Cerebellar cortex (tissue), 1 donor: Measurements from ENCODE around the gene RIPK3.

Experiments
- DNase-seq: peaks from one replicate; pipeline ENCODE4 v3.0.0-alpha.2; 2015; ENCODE audit warnings: low spot score

Gene RIPK3

DNA sequence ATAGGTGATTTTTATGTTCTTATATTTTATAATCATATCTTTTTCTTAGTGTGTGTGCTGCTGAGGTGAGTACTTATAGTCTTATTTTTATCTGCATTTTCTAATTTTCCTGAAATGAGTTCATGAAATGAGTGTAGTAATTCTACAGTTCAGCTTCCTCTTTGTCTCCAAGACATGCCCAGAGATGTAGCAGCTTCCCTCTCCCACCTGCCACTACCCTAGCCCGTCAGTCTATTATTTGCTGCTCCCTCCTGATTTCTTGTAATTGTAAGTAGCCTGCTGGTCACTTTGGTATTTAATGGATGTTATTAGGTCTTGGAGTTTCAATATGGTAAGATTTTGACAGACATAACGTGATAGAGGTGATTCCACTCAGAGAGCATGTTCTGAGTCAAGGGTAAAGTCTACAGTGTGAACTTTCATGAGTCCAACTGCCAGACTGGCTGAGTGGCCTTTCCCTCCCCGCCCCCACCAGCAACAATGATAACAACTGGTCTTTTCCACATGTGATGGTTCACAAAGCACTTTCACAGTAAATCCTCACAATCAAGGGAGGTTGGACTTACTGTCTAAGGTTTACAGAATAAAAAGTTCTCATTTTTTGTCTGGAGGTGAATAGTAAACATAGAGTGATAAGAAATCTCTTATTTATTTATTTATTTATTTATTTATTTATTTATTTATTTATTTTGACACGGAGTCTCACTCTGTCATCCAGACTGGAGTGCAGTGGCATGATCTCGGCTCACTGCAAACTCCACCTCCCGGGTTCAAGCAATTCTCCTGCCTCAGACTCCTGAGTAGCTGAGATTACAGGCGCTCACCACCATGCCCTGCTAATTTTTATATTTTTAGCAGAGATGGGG, 4.2 kb upstream of the RIPK3 start:
- no peak for DNase-seq

- DNase-seq: no peak
These were observed 3.1 kb upstream of the RIPK3 start for GRCh38 chr14:24342889-24343288.

DNA sequence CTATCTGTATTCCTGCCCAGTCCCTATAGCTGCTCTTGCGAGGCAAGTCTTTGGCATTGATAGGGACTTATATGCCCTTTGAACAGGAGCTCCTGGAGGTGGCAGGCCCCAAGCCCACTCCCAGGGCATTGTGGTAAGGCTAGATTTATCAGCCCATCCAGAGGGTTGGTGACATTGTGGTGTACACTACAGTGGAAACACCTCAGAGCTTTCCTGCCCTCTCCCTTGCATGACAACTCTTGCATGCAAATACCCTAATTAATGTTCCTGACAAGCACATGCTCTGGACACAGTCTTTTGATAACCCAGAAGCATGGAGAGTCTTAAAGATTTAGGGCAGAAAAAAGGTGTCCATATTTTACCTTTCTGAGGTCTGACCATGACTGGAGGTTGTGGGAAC, 815 bp upstream of the RIPK3 start:
- no peak for DNase-seq

- no peak for DNase-seq
These were observed 948 bp downstream of the RIPK3 start for GRCh38 chr14:24338843-24339242.

DNA sequence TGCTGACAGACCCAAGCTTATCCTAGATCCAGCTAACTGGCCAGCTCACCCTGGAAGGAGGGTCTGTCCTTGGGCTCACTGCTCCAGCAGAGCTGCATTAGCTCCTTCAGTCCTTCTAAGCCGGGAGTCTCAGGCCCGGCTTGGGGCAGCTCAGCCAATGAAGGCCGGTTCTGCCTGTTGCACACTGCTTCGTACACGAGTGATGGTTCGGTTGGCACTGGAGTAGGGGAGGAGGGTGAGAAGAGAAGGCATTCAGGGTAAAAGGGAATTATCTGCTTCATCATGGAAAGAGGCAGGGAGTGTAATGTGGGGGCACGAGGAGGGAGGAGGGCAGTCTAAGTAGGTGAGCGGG, 2.0 kb downstream of the RIPK3 start:
- DNase-seq: no peak

DNA sequence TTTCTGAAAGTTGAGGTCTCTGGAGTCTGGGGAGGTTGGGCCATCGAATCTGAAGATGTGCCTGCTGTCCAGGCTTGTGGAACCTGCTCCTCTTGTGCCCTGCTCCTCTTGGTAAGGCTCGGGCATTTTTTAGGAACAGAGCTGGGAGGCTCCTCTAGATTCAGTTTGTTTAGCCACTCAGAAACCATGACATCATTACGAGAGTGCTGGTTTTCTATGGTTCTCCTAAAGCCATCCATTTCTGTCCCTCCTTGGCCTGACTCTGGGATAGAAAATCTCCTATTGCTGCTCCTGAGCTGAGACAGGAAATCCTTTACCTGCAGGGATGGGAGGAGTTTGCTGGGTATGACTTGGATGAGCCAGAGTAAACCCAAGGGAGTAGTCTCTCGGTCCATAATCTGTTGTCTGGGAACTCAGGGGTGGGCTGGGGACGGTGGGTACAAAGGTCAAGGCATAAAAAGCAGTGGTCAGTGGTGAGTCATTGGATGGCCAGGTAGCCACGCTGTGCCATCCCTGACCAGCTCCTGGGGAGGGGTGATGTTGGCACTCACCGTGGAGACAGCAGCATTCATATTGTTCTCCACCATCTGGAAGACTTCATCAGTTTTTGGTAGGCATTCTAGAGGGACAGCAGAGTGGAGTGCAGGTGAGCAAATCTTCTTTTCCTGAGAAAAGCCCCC, 2.5 kb downstream of the RIPK3 start:
- DNase-seq: no peak

DNA sequence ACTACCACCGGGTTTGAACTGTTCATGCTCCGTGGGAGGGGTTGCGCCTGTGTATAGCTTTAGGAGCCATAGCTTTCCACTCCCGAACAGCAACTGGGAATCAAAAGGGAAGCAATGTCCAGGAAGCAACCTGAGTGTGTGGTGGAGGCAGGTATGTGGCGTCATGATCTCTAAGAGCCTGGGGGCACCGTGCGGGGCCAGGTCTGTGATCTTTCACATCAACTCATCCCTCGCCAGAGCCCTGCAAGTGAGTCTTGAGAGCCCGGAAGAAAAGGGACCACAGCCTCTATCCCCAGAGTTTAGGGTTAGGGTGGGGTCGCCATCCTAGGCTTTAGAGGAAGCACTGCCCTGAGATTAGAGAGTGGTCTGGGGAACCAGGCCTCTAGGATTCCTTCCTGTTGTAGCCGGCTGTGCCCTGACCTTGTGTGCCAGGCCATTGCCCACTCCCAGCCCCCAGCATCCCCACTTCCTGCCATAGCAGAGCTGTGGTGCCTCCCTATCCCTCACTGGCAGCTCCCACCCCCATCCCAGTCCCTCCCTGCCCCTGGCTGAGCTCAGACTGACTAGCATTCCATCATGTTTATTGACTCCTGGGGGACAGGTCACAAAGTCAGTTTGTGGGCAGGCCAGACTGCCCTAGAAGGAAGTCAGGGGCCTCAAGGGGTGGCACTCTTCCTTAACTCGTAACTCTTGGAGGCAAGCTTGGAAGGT, 4.2 kb downstream of the RIPK3 start:
- DNase-seq: no peak

GRCh38 chr14:24334431-24335291, 5.1 kb downstream of the RIPK3 start, which contains the start of gene ADCY4:
Gene ADCY4, minus strand, starts transcription at chr14:24335071. Its CDS starts 419 bp downstream, at chr14:24334652.
- no peak for DNase-seq

GRCh38 chr14:24332268-24332993, 7.4 kb downstream of the RIPK3 start:
- DNase-seq: peak; percentile 56

- no peak for DNase-seq
These were observed 8.0 kb downstream of the RIPK3 start for GRCh38 chr14:24331731-24332267.

DNA sequence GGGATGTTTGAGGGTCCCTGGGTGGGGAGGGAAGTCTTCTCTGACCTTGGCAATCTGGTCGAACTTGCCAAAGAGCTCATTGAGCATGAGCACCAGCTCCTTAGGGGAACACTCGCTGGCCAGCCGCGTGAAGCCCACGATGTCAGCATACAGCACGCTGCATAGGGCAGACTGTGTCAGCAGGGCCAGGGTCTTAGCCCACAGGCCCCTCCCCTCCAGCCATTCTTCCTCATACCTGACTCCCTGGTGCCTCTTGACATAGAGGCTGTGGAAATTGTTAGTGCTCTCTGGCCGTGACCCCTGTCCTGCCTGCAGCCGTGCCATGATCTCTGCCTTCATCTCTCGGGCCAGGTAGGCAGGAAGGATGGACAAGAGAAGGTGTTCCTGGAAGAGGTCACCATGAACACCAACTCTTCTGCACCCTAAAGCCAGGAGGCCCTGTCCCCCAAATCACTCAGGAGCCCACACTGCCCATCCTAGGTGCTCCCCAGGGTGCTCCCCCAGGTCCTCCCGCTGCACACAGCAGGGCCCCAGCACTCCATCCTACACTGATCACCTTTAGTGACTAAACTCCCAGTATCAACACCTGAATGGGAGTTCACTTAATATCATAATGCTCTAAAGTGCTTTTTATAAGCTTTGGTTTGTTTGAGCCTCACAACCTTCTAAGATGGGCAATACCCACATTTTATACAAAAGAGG, 8.7 kb downstream of the RIPK3 start:
- DNase-seq: no peak

DNA sequence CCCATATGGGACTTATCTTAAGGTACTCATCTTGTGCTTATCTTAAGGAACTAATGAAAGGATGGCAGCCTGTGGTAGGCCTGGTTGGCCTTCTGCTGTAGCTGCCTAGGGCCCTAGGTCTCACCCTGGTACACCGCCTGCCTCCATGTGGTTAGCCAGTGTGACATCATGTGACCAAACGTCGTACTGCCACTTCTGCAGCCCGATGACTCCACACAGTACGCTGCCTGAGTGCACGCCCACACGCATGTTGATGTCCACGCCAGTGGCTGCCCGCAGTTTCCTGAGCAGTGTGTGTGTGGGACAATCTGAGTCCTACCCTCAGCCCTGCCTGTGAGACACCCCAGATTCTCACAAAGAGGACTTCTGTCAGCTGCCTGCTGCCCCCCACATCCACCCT, 10.1 kb downstream of the RIPK3 start:
- DNase-seq: no peak

DNA sequence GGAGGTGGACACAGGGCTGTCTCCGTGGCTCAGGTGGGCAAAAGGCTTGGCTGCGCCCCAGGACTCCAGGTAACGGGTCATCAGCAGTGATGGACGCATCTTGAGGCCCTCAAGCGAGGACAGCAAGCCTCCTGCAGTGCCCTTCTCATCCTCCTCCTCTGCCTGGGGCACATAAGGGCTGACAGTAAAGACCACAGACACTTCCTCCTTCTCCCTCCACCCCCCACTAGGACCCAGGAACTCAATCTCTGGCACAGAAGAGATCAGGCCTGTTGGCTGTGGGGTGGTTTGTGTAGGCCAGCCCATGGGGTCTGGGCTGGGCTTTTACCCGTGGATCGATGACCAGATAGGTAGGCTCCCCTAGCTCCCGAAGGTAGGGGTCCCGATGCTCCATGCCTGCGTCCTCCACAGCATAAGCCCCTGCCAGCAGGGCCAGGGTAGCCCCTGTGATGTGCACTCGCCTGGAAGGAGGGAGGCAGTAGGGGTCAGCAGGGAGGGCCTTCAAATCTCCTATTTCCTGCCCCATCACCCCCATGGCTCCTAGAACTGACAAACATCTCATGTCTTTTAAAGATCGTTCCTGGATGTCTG, 10.6 kb downstream of the RIPK3 start:
- DNase-seq: no peak

DNA sequence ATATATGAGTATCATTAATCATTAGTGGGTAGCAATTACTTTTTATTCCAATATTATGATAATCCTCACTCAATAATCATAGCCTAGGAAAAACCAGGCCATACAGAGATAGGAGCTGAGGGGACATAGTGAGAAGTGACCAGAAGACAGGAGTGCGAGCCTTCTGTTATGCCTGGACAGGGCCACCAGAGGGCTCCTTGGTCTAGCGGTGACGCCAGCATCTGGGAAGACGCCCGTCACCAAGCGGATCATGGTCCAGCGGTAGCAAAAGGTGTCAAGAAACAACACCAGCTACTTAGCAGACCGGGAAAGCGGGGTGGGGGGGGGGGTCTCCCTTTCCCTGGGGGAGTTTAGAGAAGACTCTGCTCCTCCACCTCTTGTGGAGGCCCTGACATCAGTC, 11.9 kb downstream of the RIPK3 start:
- peak; percentile 45 for DNase-seq

DNA sequence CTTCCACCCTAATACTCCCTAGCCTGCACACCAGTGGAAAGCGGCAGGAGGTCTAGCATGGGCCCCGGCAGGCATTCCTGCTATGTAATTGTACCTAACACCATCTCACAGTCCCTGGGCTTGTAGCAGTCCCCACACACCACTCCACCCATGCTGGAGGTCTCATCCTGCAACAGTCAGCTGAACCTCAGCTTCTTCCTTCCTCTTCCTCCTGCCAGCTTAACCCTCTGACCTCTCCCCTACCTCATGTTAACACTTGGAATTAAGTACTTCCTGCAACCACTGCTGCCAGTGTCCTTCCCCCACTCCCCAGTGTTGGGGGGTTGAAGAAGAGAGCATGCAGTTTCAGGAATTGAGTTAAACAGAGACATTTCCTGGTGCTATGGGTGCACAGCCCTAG, 12.5 kb downstream of the RIPK3 start:
- no peak for DNase-seq

GRCh38 chr14:24325963-24326362, 13.8 kb downstream of the RIPK3 start:
- DNase-seq: no peak

- DNase-seq: no peak
These were observed 14.7 kb downstream of the RIPK3 start for GRCh38 chr14:24325041-24325530.

- no peak for DNase-seq
These were observed 15.8 kb downstream of the RIPK3 start for GRCh38 chr14:24324024-24324423.

DNA sequence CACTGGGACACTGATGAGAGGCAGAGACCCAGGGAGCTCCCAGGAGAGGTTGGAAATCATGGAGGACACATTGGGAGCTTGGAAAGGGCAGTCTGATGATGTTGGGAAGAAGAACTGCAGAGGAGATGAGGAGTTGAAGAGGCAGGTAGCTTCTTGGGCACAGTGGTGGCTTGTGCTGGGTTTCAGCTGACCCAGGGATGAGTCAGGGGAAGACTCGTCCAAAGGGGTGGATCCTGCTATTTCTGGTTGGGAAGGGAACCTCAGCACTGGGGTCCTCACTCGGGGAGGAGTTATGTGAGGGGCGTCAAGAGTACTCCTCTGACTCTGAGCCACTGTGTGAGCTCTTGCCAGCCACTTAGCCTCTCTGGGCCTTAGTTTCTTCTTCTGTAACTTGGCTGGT, 16.4 kb downstream of the RIPK3 start:
- DNase-seq: no peak

DNA sequence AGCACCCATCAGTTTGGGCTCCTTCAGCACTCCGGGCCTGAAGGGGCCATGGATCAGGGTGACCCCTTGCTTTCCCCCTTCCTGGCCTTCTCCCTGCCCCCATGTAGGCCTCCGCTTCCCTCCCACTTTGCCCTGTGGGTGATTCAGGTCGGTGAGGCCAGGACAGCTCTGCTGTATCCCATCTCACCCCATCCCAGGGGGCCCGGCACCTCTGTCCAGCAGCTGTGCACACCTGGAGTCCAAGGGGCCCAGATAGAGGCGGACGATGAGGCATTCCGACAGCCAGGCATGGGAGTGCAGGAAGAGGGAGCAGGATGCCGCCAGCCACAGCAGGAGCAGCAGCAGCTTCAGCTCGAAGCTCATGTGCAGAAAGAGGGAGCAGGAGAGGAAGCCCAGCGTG, 17.1 kb downstream of the RIPK3 start:
- no peak for DNase-seq
